ENCODE results near the gene KLHL29.

Gene KLHL29

GRCh38 chr2:23550553-23550952 lies 165.6 kb downstream of the KLHL29 start:
- peak; percentile 11 for DNase-seq (ENCODE audit: low read depth)

DNA sequence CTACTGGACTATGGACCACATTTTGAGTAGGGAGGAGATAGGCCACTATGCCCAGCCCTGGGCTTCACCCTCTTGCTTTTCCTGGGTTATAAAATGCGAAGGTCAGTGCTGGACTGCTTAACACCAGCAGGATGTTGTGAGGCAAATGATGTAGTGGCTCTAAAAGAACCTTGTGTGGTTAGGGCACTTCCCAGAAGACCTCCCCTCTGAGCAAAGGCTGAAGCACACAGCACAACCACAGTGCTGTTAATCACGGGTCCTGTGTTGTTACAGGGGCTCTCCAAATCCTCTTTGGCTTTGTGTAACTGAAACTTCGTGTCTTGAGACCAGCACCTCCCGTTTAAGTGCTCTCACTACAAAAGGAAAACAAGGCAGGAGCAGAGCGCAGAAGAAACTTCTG lies 166.9 kb downstream of the KLHL29 start:
- DNase-seq (ENCODE audit: low read depth) = no peak

GRCh38 chr2:23553561-23553960 lies 168.6 kb downstream of the KLHL29 start:
- no peak for DNase-seq (ENCODE audit: low read depth)

GRCh38 chr2:23554054-23554697 lies 169.2 kb downstream of the KLHL29 start:
- no peak for DNase-seq (ENCODE audit: low read depth)

- no peak for DNase-seq (ENCODE audit: low read depth)
Observed at GRCh38 chr2:23555944-23556343, 171.0 kb downstream of the KLHL29 start.

DNA sequence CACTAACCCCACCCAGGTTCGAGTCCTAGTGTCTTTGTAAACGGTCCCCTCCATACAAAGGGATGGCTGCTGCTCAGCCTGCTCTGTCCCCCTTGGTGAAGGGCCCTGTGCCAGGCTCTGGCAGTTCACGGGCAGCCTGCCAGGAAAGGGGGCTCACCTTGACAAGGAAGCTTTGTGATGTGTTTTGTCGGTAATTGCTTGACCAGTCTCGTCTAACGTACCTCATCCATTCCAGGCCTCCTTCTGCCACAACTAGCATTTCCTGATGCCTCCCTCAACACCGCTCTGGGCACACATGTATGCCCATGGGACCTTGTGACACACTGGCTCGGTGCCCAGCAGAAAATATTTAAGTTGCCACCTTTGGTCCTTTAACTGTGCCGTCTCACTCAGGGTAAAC lies 171.9 kb downstream of the KLHL29 start:
- DNase-seq (ENCODE audit: low read depth) = no peak

GRCh38 chr2:23557455-23557854 lies 172.5 kb downstream of the KLHL29 start:
- no peak for DNase-seq (ENCODE audit: low read depth)

- DNase-seq (ENCODE audit: low read depth) = no peak
Observed at GRCh38 chr2:23559561-23560239, 174.7 kb downstream of the KLHL29 start.

GRCh38 chr2:23561088-23561487 lies 176.1 kb downstream of the KLHL29 start:
- DNase-seq (ENCODE audit: low read depth) = no peak

- DNase-seq (ENCODE audit: low read depth) = no peak
Observed at GRCh38 chr2:23561544-23561943, 176.6 kb downstream of the KLHL29 start.

DNA sequence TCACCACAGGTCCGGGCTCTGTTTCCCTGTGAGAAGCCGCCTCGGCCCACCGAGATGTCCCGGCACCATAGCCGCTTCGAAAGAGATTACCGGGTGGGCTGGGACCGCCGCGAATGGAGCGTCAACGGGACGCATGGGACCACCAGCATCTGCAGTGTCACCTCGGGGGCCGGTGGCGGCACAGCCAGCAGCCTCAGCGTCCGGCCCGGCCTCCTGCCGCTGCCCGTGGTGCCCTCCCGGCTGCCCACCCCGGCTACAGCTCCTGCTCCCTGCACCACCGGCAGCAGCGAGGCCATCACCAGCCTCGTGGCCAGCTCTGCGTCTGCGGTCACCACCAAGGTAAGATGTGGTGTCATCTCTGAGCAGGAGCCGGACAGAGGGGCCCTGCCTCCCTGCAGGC lies 177.2 kb downstream of the KLHL29 start:
- DNase-seq (ENCODE audit: low read depth) = no peak

GRCh38 chr2:23563151-23563550 lies 178.2 kb downstream of the KLHL29 start:
- DNase-seq (ENCODE audit: low read depth) = no peak

DNA sequence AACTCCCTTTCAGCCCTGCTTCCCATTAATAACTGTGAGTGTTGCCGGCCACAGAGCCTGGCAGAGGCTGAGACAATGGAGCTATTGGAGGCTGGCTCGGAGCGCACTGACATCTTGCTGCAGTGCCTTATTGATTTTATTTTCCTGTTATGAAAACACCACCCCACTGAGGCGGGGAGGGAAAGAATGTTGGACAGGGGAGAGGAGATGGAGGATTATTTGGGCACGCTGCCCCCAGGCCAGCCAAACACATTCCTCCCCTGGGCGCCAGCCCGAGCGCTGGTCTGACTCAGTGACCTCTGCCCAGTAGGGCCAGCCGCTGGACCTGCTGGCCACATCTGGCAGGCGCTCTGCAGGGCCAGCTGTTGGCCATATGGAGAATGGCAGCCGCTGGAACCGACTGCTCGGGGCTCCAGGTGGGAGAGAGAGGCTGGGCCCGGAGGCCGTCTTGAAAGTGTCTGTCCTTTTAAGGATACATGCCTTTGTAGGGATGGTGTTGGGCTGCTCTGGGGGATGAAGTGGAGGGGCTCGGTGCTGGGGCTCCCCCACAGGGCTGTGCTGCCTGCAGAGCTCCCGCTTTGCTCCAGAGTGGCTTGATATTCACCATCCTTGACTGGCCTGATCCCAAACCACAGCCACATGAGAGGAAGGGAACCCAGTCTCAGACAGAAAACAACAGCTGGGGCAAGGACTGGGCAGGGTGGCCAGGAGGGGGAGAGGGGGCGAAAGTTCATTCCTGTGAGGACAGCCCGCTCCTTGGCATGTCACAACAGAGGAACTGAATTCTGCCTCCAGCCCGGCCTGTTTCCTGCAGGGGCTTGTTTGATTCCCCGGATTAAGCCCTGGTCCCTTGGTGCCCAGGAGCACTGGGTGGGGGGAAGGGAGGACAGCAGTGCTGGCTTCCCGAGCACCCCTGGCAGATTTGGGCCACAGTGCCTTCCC lies 179.0 kb downstream of the KLHL29 start:
- DNase-seq (ENCODE audit: low read depth) = peak; percentile 48

- DNase-seq (ENCODE audit: low read depth) = peak; percentile 61
Observed at GRCh38 chr2:23564615-23564960, 179.6 kb downstream of the KLHL29 start.

DNA sequence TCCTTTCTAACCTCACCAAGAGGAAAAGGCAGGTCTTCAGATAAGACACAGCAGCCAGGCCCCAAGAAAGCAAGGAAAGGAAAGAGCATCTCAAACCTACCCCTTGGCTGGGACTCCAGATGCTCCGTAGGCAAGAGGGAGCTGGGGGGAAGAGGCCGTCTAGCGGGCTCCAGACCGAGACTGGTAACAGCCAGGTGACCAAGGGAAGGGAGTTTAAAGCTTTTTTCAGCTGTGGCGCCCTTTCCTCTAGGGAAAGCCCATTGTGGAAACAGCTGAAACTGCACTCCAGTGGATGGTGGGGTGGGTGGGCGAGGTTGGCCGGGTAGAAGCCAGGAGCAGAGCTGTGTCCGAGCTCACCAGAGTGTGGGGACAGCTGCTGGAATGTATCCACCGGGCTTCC lies 180.4 kb downstream of the KLHL29 start:
- DNase-seq (ENCODE audit: low read depth) = no peak

GRCh38 chr2:23565814-23566213 lies 180.8 kb downstream of the KLHL29 start:
- no peak for DNase-seq (ENCODE audit: low read depth)

- DNase-seq (ENCODE audit: low read depth) = peak; percentile 39
Observed at GRCh38 chr2:23566241-23567142, 181.5 kb downstream of the KLHL29 start.

DNA sequence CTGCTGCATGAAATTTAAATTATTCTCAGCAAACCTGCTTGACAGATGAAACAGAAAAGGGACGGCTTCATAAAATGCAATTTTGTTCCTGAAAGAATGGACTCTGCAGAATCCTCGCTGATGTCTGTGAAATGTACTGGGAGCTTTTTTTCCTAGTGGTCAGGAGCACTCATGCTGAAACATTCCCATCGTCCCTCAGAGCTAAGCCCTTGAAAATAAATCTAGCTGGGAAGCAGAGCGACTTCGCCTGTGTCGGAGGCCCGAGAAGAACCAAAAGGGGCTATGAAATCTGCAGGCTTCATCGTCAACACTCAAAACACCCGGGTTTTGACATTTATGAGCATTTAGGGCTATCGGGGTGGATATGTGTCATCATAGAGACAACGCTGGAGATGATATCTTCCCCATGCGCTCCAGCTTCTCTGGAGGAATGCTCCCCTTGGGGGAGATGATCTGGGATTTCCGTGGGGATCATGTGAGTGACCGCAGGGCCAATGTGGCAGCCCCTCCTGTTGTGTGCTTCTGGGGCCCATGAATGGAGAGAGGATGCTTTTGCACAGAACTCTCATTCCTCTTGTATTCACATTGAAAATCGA lies 182.3 kb downstream of the KLHL29 start:
- DNase-seq (ENCODE audit: low read depth) = no peak

DNA sequence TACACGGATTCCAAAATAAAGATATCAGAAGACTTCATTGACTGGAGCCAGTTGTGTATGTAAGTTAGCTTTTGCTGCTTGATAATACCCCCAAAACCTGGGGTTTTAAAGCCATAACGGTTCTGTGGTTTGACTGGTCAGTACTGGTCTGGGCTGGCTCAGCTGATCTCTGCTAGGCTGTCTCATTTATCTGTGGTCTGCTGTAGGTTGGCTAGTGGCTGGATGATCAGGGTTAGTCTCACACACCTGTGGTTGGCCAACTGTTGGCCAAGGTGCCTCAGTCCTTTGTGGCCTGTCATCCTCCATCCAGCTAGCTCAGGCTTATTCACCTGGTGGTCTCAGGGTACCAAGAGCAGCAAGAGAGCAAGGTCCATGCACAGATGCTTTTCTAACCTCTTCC lies 183.2 kb downstream of the KLHL29 start:
- DNase-seq (ENCODE audit: low read depth) = no peak

- no peak for DNase-seq (ENCODE audit: low read depth)
Observed at GRCh38 chr2:23568626-23569190, 183.7 kb downstream of the KLHL29 start.

DNA sequence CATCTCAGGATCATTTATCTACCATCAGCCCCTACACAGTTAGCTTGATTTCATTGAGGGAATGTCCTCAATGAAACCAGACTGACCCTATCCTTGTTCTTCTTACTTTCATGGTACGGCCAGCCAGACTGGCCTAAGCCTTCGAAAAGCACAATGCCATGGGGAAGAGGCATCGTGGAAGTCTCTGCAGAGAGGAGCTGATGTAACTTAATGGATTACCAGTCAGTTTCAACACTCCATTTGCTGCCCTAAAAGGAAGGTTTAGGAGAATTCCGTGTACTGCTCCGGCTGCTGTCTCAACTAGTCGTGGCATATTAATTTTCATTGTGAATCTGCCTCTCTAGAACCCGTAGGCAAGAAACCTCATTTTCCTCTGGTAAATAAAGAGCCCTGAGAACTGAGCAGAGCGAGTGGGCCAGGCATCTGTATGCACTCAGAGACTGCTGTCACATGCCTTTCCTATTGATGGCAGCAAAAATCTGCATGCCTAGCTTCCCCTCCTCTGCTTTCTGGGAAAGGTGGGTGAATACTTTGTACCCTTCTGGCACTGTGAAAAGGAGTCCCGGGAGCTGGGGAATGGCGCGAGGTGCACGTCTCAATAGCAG lies 184.9 kb downstream of the KLHL29 start:
- no peak for DNase-seq (ENCODE audit: low read depth)
